ENCODE measurements around the gene PDE3B. TPM values are rescaled to one million over a fixed set of nuclear protein-coding genes. Genes with fewer than 3 reads are reported as not detected.

PDE3B gene
- total and polyA plus RNA-seq, 9 of the 15 experiments (the other 6 are each of a cell fraction or from before 2014, with no cell fraction given), result 2.3 to 22.5 (median 12.2) TPM

GRCh38 chr11:14645985-14646900 lies 2.6 kb downstream of the PDE3B start (continued):
- TF ChIP-seq THRA (IDR thresholded peaks at IDR 0.05) (no peak), ZNF239 (CRISPR knock-in tag; IDR thresholded peaks at IDR 0.05) (no peak), SRSF3 (IDR thresholded peaks at IDR 0.05; ENCODE audit: insufficient read depth, low read length) (no peak), CREB5 (CRISPR knock-in tag; IDR thresholded peaks at IDR 0.05) (no peak), GABPA (tag; conservative IDR thresholded peaks at IDR 0.05; ENCODE audit: low read depth) (no peak), KDM1A (IDR thresholded peaks at IDR 0.05) (peak; percentile 23 to 24; a peak in 1 of 4 replicates), RBM17 (IDR thresholded peaks at IDR 0.05; ENCODE audit: borderline replicate concordance, low read depth, low read length) (no peak), HNRNPH1 (optimal IDR thresholded peaks at IDR 0.05; ENCODE audit: low read depth, low read length) (no peak), TAL1 (IDR thresholded peaks at IDR 0.05) (no peak), SP2 (IDR thresholded peaks at IDR 0.05; ENCODE audit: extremely low read depth, low read depth, low read length, poor library complexity, severe bottlenecking) (no peak), POLR2H (tag; IDR thresholded peaks at IDR 0.05; ENCODE audit: low read depth) (no peak), E2F5 (CRISPR knock-in tag; IDR thresholded peaks at IDR 0.05) (no peak)
- TF ChIP-seq, protein P1, sequence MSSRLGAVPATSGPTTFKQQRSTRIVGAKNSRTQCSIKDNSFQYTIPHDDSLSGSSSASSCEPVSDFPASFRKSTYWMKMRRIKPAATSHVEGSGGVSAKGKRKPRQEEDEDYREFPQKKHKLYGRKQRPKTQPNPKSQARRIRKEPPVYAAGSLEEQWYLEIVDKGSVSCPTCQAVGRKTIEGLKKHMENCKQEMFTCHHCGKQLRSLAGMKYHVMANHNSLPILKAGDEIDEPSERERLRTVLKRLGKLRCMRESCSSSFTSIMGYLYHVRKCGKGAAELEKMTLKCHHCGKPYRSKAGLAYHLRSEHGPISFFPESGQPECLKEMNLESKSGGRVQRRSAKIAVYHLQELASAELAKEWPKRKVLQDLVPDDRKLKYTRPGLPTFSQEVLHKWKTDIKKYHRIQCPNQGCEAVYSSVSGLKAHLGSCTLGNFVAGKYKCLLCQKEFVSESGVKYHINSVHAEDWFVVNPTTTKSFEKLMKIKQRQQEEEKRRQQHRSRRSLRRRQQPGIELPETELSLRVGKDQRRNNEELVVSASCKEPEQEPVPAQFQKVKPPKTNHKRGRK (tag; IDR thresholded peaks at IDR 0.05), result no peak
- TF ChIP-seq, protein P2, sequence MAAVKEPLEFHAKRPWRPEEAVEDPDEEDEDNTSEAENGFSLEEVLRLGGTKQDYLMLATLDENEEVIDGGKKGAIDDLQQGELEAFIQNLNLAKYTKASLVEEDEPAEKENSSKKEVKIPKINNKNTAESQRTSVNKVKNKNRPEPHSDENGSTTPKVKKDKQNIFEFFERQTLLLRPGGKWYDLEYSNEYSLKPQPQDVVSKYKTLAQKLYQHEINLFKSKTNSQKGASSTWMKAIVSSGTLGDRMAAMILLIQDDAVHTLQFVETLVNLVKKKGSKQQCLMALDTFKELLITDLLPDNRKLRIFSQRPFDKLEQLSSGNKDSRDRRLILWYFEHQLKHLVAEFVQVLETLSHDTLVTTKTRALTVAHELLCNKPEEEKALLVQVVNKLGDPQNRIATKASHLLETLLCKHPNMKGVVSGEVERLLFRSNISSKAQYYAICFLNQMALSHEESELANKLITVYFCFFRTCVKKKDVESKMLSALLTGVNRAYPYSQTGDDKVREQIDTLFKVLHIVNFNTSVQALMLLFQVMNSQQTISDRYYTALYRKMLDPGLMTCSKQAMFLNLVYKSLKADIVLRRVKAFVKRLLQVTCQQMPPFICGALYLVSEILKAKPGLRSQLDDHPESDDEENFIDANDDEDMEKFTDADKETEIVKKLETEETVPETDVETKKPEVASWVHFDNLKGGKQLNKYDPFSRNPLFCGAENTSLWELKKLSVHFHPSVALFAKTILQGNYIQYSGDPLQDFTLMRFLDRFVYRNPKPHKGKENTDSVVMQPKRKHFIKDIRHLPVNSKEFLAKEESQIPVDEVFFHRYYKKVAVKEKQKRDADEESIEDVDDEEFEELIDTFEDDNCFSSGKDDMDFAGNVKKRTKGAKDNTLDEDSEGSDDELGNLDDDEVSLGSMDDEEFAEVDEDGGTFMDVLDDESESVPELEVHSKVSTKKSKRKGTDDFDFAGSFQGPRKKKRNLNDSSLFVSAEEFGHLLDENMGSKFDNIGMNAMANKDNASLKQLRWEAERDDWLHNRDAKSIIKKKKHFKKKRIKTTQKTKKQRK (IDR thresholded peaks at IDR 0.05; ENCODE audit: borderline replicate concordance, low read depth, low read length), result no peak
- TF ChIP-seq, protein P3, sequence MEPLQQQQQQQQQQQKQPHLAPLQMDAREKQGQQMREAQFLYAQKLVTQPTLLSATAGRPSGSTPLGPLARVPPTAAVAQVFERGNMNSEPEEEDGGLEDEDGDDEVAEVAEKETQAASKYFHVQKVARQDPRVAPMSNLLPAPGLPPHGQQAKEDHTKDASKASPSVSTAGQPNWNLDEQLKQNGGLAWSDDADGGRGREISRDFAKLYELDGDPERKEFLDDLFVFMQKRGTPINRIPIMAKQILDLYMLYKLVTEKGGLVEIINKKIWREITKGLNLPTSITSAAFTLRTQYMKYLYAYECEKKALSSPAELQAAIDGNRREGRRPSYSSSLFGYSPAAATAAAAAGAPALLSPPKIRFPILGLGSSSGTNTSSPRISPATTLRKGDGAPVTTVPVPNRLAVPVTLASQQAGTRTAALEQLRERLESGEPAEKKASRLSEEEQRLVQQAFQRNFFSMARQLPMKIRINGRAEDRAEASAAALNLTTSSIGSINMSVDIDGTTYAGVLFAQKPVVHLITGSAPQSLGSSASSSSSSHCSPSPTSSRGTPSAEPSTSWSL (CRISPR knock-in tag; IDR thresholded peaks at IDR 0.05; ENCODE audit: borderline replicate concordance), result no peak

Data from K562 (cell line).